ENCODE data around the gene EHD4. TPM values are rescaled to one million over a fixed set of nuclear protein-coding genes. Genes with fewer than 3 reads are reported as not detected.

Gene EHD4
- total RNA-seq, 4 donors from 2014 or later: 30.5 to 88.6 (median 37.8) TPM

- peak; percentile 73 for ATAC-seq (ENCODE audit: low FRiP score)
- DNase-seq (ENCODE audit: low spot score): no peak
Measured at GRCh38 chr15:41944313-41944940, 27.9 kb downstream of the EHD4 start.

GRCh38 chr15:41943543-41944312 is 28.6 kb downstream of the EHD4 start:
- ATAC-seq (ENCODE audit: low FRiP score) (no peak), DNase-seq (ENCODE audit: low spot score) (no peak)
- no peak for TF ChIP-seq CTCF (IDR thresholded peaks at IDR 0.05)

More at GRCh38 chr15:41944313-41944940, 27.9 kb downstream of the EHD4 start:
- no peak for TF ChIP-seq CTCF (IDR thresholded peaks at IDR 0.05)

DNA sequence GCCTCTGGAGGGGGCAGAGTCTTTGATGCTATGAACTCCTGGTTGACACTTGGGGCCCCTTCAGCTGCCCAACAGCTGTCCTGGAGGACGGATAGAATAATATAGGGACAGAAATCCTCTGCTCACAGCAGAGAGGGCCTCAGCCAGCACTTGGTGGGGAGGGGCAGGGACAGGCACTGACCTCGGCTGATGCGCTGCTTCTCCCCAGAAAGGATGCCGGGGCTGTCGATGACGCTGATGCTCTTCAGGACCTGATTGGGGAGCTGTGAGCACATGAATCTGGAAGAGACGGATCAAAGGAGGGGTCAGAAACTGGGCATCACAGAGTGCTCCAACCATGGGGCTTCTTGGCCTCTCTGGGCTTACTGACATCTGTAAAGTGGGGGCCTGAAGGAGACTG is 29.5 kb downstream of the EHD4 start:
- ATAC-seq (ENCODE audit: low FRiP score) (no peak), DNase-seq (ENCODE audit: low spot score) (no peak)
- no peak for TF ChIP-seq CTCF (IDR thresholded peaks at IDR 0.05)

GRCh38 chr15:41941644-41942415 is 30.5 kb downstream of the EHD4 start:
- no peak for TF ChIP-seq CTCF (IDR thresholded peaks at IDR 0.05)
- DNase-seq (ENCODE audit: low spot score): no peak
- no peak for ATAC-seq (ENCODE audit: low FRiP score)

DNA sequence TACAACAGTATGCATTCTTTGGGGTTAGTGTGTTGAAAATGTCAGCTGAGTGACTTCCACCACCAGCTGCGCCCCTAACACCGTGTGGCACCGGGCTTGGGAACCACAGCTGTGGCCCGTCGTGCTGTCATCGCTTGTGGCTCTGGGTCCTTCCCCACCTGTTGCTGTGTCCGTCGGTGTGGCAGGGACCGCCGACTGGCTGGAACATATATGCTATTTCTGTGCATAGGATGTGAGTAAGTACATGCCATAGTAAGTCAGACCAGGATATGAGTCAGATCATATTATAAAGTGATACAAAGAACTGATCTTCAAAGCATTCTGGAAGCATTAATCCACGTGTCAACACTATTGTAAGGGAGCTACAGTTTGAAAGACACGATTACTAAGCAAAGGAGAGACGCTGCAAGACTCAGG is 31.9 kb downstream of the EHD4 start:
- no peak for TF ChIP-seq CTCF (IDR thresholded peaks at IDR 0.05)
- DNase-seq (ENCODE audit: low spot score) (no peak), ATAC-seq (ENCODE audit: low FRiP score) (no peak)

GRCh38 chr15:41939986-41940385 is 32.4 kb downstream of the EHD4 start:
- DNase-seq (ENCODE audit: low spot score) (no peak), ATAC-seq (ENCODE audit: low FRiP score) (no peak)
- no peak for TF ChIP-seq CTCF (IDR thresholded peaks at IDR 0.05)
